Stimulated activated CD8-positive, alpha-beta memory T cell treated with anti-CD3 and anti-CD28 coated beads, Interleukin-4, amount 100 ng/mL, for 4 hours (primary cell): Measurements from ENCODE around the gene SIPA1.

ENCODE experiments used
- DNase-seq, 2 donors: peaks; one replicate each; pipeline ENCODE4 v3.0.0-alpha.2; 2020; ENCODE audit warnings: low read depth in 2 of 2, low spot score in 1 of 2

Gene SIPA1

DNA sequence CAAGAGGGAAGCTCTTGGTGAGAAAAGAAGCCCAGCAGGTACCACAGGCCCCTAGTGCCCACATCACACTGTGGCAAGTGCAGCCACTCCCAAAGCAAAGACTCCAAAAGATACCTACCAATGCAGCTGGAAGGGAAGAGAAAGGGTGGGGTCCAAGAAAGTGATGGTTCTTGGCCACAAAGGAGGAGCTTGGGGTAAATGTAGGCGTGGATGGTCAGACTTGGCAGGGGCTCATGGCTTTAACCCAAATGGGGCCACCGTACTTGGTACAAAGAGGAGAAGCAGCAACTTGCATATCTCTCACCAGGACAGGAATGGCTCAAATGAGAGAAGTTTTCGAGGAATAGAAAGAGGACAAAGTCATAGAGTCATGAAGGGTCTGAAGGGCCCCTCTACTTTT, 28.7 kb upstream of the SIPA1 start:
- no peak for DNase-seq

DNA sequence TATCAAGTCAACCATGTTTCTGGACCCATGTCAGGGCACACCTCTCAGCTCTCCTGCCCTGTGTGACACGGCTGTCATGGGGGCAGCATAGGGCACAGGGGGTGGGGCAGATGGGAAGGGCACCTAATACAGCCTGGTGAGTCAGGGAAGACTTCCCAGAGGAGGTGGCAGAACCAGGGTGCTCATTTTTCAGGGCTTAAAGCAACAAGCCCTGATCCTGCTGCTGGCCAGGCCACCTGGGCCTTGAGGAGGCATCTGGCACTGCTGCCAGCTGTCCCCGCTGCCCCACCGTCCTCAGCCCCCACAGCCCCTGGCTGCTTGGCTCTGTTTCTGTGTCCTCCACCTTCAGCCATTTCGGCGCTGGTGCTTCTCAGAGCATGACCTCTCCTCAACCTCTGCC, 28.2 kb upstream of the SIPA1 start:
- DNase-seq, result no peak

DNA sequence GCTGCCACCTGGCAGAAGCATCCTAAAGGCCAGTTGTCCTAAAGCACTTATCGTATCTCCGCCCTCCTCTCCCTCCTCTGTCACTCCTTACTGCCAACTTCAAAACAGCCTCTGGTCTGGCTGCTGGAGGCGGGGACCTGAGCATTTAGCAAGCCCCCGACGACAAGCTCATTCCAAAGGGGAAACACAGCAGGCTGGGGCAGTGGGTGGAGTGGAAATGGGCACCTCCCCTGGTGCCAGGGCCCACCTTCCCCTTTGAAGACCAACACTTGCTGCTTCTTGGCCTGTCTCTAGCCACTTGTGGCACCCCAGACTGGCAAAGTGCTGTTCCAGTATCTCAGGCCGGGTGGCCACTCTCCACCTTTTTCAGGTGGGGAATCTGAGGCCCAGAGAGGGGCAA, 27.5 kb upstream of the SIPA1 start:
- no peak for DNase-seq

DNA sequence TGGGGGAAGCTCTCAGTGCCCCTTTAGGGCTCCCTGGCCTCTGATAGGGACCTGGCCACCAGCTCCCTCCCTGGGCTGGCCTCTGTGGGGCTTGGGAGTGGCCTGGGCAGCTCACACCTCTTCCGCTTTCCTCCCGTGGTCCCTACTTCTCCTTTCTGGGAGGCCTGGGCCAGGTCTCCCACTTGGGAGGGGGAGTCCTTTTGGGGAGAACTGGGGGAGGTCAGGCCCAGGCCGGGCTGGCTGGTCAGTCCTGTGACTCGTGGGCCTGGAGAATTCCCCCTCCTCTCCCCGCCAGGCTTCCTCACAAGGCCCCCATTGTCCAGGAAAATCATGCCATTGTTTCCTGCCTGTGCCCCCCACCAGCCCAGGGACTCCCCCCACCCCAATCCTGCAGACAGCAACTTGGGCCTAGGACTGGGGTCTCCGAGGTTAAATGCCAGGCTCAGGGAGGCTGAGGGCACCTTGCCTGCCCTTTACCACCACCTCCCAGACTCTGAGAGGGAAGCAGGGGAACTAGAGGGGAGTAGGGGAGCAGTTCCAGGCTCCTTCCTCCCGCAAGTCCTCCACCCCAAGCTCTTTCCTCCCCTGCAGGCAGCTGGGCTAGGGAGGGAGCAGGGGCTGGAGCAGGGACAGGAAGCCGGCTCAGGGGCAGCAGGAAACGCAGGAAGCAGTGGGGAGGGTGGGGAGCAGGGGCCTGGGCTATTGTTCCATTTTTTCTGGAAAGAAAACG, 26.7 kb upstream of the SIPA1 start:
- DNase-seq, result no peak

DNA sequence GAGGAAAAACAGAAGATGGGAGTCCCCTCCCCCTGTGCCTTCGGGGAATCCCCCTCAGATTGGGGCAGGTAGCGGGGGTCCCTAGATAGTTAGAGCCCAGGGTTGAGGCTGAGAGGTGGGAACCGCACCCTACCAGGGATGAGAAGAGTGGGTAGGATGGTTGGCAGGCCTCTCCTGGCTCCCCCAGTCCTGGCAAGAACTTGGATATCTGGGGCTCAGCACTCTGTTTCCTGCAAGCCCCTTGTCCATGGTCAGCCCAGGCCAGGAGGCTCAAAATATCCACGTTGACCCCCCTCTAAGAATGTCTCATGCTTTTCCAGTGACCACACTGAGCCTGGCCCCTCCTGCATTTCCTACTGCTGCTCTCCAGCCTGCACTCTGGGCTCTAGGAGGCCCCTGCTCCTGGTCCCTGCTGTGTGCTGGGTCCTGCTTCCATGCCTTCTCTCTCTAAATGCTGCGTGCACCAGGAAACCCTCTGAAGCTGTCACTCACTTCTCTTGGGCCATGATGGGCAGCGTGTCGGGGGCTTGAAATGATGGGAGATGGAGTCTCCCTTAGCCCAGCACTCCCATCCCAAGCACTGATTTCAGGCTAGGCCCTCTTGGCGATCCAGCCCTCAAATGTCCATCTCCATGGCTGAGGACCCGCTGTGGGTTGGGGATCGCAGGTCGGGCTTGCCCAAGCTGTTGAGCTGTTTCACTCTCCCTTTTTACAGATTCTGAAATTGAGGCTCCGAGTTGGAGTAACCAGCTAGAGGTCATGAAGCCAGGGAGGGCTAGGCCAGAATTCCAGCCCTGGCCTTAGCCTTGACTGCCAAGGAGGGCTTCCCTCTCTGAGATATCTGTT, 25.9 kb upstream of the SIPA1 start:
- DNase-seq, result no peak

DNA sequence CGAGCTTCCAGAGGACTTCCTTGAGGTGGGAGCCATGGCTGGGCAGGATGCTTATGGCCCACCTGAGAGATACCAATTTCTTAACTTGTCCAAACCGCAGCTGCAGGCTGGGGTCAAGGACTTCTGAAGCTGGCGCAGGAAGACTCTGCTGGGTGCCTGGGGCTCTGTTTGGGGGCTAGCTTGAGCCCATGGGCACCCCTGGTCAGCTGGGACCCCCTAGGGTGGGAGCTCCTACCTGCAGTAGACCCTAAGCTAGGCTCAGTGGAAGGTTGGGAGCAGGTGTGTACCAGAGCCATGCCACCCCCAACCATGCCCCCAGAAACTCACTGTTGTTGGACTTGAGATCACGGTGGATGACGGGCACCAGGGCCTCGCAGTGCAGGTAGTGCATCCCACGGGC, 25.2 kb upstream of the SIPA1 start:
- DNase-seq, result no peak

DNA sequence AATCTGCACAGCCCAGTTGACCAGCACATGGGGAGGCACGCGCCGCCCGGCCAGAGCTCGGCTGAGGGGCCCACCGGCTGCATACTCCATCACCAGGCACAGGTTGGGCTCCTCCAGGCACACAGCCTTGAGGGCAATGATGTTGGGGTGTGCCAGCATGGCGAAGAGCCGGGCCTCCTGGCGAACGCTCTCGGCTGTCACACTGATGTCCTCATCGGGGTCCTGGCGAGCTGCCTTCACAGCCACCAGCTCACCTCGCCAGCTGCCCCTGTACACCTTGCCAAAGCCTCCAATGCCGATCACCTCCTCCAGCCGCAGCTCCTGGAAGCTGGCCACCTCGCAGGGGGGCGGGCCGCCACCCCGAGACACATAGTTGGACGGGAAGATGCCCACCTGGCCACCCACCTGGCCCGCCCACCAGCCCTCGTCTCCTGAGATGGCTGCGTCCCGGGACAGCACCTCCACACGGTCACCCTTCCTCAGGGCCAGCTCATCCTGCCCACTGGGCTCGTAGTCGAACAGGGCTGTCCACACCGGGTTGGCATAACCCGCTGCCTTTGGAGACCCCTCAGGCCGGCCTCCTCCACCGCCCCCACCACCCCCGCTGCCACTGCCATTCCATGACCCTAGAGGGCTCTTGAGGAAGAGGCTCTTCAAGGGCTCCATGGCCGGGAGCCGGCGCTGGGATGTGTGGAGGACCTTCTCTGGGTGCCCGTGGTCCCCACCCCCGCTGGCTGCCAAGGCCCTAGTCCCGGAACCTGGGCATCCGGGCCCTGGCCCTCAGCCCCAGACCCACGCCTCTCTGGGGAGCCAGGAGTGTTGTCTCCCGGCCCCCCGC, 24.6 kb upstream of the SIPA1 start:
- DNase-seq, result no peak

DNA sequence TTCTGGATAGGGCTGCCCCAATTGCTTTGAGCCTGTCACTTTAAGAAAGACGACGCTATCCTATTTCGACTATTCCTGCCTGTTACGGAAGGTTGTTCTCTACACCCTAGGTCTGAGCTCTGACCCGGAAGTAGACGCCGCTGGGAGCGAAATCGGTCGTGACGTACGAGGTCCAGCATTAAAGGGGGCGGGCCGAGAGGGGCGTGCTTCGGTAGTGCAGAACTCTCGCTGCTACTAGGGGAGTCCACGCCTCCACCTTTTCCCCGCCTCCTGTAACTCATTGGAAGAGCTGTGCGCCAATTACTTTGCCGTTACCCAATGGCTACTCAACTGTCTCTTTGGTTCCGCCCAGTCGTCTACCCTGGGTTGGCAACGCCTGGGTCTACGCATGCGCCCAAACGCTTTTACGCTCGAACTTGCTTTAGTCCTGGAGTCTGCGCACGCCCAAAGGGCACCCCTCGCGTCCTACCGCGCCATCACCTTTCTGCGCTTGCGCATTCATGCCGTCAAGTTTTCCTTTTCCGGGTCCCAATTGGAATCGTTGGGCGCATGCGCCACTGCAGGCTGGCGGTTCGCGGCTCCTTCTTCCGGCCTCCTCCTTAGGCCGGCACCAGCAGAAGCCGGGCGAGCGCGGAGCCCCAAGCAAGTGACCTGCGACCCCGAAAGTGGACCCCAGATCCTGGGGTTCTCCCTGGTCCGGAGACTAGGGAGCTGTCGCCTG, 22.5 kb upstream of the SIPA1 start, which contains the start of gene PCNX3:
Gene PCNX3, plus strand, starts transcription at position 548 of the 721 bp plus-strand sequence. CDS start 536 bp downstream, outside the sequence.
- peak; percentile 99 to 100 for DNase-seq

DNA sequence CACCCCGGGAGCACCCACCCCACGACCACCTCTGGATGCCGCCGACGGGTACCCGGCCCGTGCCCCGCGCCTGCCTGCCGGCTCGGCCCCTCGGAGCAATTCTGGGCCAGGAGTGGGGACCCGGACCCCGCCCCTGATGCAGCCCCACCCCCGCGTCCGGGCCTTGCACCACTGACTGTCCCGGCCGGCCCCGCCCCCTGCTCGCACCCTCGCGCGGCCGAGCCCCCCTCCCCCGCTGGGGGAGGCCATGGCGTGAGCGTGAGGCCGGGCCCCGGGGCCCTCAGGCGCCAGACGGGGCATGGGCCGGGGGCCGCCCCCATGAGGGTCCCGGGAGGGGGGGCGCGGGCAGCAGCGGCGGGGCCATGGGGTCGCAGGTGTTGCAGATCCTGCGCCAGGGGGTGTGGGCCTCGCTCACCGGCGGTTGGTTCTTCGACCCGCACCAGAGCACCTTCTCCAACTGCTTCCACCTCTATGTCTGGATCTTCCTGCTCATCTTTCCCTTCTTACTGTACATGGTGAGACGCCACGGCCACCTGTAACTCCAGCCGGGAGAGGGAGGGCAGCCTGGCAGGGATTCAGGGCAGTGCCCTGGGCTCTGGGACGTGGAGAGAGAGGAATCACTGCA, 21.8 kb upstream of the SIPA1 start:
- no peak for DNase-seq

DNA sequence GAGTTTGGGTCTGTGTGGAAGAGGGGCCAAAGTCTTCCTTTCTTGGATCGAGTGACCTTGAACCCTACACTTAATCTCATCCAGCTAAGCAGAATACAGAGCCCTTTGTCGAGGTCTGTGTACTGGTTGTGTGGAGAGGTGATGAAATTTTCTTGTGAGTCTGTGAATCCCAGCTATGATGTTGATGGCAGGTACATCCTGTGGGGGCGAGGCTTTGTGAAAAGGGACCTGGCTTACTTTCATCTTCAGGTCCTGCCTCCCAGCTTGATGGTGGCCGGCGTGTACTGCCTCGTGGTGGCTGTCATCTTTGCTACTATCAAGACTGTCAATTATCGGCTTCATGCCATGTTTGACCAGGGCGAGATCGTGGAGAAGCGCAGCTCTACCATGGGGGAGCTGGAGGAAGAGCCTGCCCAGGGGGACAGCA, 21.3 kb upstream of the SIPA1 start:
- DNase-seq, result no peak

DNA sequence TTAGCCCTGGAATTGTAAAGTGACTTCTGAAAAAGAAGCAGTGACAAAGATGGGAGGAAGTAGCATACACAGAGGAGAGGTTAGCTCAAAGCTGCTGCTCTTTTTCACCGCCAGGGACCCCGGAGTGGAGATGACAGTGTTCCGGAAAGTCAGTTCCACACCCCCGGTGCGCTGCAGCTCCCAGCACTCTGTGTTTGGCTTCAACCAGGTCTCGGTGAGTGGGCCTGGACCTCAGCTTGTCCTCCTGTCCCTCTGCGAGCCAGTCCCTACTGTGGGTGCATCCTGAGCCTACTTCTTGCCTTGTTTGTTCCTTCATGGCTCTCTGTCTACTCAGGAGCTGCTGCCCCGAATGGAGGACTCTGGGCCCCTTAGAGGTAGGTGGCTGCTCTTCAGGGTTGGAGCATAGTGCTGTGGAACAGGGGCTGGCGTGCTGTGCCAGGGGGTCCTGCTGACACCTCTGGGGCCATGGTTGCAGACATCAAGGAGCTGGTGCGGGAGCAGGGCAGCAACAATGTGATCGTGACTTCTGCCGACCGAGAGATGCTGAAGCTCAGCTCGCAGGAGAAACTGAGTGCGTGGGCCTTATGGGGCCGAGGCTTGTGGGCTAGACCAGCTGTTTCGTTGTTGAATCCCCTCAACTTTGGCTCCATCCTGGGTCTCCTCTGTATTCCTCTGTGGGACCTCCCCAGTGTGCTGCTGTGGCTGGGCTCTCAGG, 20.6 kb upstream of the SIPA1 start:
- no peak for DNase-seq

DNA sequence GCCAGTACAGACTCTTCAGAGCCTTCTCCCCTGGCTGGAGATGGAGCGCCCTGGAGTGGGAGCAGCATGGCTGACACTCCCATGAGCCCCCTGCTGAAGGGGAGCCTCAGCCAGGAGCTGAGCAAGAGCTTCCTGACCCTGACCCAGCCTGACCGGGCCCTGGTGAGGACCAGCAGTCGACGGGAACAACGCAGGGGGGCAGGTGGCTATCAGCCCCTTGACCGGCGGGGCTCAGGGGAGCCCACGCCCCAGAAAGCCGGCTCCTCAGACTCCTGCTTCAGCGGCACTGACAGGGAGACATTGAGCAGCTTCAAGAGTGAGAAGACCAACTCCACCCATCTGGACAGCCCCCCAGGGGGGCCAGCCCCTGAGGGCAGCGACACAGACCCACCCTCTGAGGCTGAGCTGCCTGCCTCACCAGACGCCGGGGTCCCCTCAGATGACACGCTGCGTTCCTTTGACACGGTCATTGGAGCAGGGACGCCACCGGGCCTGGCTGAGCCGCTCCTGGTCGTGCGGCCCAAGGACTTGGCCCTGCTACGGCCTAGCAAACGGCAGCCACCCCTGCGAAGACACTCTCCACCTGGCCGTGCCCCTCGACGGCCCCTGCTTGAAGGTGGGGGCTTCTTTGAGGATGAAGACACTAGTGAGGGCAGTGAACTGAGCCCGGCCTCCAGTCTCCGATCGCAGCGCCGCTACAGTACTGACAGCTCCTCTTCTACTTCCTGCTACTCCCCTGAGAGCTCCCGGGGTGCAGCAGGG, 19.7 kb upstream of the SIPA1 start:
- no peak for DNase-seq

DNA sequence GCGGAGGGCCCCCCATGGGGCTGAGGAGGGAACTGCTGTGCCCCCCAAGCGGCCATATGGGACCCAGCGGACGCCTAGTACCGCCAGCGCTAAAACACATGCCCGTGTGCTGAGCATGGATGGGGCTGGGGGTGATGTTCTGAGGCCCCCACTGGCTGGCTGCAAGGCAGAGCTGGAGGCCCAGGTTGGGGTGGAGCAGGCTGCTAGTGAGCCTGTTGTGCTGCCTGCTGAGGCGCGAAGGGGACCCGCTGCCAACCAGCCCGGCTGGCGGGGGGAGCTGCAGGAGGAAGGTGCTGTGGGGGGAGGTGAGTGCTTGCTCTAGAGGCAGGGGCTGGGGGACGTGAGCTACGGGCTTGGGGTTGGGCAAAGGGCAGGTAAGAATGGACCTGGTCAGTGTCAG, 19.1 kb upstream of the SIPA1 start:
- DNase-seq, result no peak

DNA sequence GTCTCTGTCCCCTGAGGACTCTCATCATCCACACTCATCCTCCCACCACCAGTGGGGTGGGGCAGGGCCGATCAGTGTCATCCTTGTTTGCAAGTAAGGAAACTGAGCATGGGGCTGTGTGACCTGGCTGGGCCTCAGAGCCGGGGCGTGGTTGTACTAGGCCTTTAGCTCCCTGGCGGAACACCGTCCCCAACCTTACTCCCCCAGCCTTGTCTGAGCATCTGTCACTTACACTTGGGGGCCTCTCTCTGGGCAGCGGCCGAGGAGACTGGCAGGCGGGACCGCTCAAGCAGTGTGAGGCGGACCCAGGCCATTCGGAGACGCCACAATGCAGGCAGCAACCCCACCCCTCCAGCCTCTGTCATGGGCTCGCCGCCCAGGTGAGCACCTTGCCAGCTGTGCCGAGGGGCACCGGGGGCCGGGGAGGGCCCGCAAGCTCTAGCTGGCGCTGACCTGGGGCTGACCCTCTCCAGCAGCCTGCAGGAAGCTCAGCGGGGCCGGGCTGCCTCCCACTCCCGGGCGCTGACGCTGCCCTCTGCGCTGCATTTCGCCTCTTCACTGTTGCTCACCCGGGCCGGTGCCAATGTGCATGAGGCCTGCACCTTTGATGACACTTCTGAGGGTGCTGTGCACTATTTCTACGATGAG, 18.5 kb upstream of the SIPA1 start:
- no peak for DNase-seq

DNA sequence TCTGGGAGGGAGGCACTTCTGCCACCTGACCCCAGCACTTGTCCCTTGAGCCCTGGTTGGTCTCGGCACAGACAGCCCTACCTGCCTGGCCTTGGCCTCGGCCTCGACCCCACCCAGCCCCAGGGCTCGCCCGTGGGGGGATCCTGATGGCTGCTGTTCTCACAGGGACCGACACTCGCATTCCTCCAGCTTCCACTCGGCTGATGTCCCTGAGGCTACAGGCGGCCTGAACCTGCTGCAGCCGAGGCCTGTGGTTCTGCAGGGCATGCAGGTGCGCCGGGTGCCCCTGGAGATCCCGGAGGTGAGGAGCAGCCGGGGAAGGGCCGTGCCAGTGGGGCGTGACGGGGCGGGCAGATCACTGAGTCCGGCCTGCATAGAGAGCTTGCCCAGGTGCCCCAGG, 17.2 kb upstream of the SIPA1 start:
- DNase-seq, result no peak

DNA sequence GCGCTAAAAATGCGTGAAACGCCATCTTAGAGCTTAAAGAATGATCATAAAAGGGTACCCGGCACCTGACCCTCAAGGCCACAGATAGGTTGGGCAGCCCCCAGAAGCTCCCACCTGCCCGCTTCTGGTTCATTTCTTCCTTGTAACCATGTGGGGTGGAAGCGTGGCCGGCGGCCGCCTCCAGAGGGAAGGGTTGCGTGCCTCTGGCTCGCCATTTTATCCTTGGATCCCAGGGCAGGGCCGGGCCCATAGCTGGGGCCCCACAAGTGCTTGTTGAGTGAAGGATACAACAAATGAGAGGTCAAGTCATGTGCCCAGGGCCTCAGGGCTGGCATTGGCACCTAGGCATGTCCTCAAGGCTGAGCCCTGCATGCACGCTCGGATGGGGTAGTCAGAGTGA, 16.4 kb upstream of the SIPA1 start:
- no peak for DNase-seq

DNA sequence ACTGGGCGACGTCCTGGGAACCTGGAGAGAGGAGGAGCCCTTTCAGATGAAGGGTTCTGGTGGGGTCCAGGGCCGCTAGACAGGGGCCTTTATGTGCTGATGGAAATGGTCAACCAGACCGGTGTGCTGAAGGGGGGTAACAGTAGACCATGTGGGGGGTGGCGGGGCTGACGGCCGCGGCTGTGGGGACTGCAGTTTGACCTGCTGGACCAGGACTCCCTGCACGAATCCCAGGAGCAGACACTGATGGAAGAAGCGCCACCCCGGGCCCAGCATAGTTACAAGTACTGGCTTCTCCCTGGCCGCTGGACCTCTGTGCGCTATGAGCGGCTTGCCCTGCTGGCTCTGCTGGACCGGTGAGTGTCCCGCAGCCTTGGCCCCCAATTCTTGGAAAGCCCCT, 15.9 kb upstream of the SIPA1 start:
- no peak for DNase-seq

DNA sequence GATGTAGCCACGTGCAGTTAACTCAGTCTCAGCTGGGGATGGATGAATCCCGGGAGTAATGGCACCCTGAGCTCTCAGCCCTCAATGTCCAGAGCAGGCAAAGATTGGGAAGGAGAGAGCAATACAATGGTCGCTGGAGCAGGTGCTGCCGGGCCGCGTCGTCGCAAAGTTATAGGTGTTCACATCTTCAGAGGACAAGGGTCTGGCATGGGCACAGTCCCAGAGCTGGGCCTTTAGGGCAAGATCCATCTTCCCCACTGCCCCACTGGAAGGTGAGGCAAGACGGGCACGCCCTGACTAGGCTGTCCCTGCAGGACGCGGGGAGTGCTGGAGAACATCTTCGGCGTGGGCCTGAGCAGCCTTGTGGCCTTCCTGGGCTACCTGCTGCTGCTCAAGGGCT, 14.7 kb upstream of the SIPA1 start:
- DNase-seq, result no peak
